GM19238 (cell line): ENCODE measurements around the gene PRDX5.

Source experiments
- DNase-seq: peaks from one replicate; pipeline ENCODE4 v3.0.0; 2011; ENCODE audit warnings: low spot score; ENCODE audit not compliant: insufficient read length

PRDX5 gene

GRCh38 chr11:64324692-64325469 is 7.0 kb downstream of the PRDX5 start:
- DNase-seq, result no peak

DNA sequence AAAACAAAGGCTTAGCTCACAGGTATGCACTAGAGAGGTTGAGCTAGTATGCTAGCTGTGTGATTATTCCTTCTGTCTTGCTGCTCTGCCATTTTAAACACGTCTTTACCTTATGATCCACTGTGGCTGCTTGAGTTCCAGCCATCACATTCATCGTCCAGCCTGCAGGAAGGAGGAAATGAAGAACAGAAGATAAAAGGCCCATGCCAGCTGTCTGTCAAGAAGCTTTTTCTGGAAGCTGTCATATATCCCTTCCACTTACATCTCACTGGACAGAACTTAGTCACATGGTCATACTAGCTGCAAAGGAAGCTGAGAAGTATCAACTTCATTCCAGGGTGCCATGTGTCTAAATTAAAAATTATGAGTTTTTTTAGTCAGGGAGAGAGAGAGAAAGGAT is 9.5 kb downstream of the PRDX5 start:
- no peak for DNase-seq

- DNase-seq, result no peak
Observed at GRCh38 chr11:64327993-64328392, 10.1 kb downstream of the PRDX5 start.

GRCh38 chr11:64330888-64331287 is 13.0 kb downstream of the PRDX5 start:
- DNase-seq, result no peak

DNA sequence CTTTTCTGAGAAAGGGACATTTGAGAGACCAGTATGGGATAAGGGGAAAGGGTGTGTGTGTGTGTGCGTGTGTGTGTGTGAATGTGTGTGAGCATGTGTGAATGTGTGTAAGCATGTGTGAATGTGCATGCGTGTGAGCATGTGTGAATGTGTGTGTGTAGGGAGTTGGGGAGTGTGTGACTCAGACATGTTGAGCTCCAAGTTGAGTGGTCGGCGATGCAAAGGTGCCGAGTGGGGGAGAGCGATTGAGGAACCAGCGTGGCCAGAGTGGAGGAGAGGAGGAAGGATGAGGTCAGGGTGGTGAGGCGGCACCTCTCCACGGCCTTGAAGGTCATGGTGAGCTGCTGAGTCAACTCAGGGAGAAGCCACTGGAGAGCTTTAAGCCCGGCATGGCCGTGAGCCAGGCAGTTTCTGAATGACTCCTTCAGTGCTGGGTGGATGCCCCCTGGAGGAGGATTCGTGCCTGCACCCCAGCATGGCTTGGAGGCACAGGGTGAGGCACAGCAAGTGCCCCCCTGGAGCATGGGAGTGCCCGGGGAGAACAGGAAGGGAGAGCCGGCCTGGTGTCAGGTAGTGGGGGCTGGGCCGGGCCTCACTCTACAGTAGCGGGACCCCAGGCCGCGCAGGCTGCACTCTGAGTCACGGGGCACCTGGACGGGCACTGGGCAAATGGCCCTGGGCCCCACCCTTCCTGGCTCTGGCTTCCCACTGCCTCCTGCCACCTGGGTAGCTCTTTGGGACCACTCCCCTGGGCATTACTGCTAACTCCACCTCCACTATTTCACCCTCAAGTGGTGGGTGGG is 13.8 kb downstream of the PRDX5 start:
- peak; percentile 66 for DNase-seq

- no peak for DNase-seq
Observed at GRCh38 chr11:64333556-64333955, 15.6 kb downstream of the PRDX5 start.

GRCh38 chr11:64334764-64335735 is 17.1 kb downstream of the PRDX5 start:
- DNase-seq, result peak; percentile 86

- DNase-seq, result no peak
Observed at GRCh38 chr11:64337538-64338249, 19.8 kb downstream of the PRDX5 start.

GRCh38 chr11:64338716-64339115 is 20.8 kb downstream of the PRDX5 start:
- no peak for DNase-seq

GRCh38 chr11:64339286-64339685 is 21.4 kb downstream of the PRDX5 start:
- DNase-seq, result no peak

GRCh38 chr11:64339754-64340408 is 22.0 kb downstream of the PRDX5 start, which contains the start of gene CCDC88B:
CCDC88B (plus strand) TSS chr11:64340204; CDS start chr11:64340267, 63 bp downstream.
- peak; percentile 97 for DNase-seq

DNA sequence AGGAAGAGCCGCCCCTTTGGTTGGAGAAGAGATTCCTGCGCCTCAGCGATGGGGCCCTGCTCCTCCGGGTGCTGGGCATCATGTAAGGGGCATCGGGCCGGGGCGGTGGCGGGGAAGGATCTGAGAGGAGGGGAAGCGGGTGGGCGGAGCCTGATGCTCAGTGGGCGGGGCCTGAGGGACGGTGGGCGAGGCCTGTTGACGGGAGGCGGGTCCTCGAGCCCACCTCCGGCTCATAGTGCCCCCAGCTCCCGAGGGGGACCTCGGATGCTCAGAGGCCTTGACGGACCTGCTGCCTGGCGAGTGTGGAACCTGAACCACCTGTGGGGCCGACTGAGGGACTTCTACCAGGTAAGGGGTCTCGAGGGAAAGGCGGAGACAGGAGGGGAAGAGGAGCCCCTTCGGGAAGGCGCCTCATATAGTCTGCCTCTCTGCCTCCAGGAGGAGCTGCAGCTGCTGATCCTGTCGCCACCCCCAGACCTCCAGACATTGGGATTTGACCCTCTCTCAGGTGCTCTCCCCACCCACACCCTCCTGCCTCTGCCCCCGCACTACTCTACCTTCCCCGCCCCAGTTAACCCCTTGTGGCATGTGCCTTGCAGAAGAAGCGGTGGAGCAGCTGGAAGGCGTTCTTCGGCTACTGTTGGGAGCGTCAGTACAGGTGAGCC is 22.9 kb downstream of the PRDX5 start:
- peak; percentile 77 for DNase-seq

DNA sequence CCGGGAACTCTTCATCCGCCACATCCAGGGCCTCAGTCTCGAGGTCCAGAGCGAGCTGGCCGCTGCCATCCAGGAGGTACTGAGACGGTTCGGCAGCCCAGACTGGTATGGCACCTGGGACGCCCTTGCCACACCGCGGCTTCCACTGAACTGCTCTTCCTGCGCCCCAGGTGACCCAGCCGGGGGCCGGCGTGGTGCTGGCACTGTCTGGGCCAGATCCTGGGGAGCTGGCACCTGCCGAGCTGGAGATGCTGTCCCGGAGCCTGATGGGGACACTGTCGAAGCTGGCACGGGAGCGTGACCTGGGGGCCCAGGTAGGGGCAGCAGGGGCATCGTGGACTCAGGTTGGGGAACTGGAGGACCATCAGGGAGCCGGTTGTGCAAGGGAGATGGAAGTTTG is 23.5 kb downstream of the PRDX5 start:
- DNase-seq, result no peak

DNA sequence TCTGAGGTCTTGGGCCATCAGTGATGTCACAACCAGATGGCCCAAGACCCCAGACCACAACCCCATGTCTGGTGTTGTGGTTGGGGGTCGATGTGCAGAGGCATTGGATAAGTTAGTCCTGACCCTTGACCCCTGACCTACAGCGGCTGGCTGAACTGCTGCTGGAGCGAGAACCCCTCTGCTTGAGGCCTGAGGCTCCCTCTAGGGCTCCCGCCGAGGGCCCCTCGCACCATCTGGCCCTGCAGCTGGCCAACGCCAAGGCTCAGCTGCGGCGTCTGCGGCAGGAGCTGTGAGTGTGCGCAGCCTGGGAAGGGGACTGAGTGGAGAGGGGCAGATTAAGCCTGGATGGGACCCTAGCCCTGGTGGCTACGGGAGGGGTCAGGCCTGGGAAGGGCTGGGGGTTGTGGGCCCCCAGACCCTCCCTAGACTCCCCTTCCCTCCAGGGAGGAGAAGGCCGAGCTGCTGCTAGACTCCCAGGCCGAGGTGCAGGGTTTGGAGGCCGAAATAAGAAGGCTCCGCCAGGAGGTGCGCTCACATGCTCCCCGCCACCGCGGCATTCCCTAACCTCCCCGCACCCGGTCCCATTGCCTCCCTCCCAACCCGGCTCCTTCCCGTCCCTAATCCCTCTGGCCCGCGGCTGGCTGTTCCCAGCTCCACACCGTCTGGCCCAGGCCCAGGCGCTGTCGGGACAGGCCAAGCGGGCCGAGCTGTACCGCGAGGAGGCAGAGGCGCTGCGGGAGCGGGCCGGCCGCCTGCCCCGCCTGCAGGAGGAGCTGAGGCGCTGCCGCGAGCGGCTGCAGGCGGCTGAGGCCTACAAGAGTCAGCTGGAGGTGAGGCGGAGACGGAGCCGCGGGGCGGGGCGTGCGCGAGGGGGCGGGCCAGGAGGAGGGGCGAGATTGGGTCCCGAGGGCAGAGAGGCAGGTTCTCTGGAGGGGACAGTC is 24.2 kb downstream of the PRDX5 start:
- peak; percentile 96 for DNase-seq

- DNase-seq, result no peak
Observed at GRCh38 chr11:64342869-64343745, 25.2 kb downstream of the PRDX5 start.

GRCh38 chr11:64343767-64344559 is 26.0 kb downstream of the PRDX5 start:
- no peak for DNase-seq

DNA sequence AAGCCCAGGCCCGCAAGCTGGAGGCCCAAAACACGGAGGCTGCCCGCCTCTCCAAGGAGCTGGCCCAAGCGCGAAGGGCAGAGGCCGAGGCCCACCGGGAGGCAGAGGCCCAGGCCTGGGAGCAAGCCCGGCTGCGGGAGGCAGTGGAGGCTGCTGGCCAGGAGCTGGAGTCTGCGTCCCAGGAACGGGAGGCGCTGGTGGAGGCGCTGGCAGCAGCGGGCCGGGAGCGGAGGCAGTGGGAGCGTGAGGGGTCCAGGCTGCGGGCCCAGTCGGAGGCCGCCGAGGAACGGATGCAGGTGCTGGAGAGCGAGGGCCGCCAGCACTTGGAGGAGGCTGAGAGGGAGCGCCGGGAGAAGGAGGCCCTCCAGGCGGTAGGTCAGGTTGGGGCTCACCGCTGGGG is 26.9 kb downstream of the PRDX5 start:
- DNase-seq, result no peak
